Measurements from ENCODE around the gene CCL24.
"Not testable (repeated sequence)": the region's sequence is repeated elsewhere in the genome, so short reads cannot be mapped to it uniquely, and the experiment has no call there.

Gene CCL24, protein sequence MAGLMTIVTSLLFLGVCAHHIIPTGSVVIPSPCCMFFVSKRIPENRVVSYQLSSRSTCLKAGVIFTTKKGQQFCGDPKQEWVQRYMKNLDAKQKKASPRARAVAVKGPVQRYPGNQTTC

DNA sequence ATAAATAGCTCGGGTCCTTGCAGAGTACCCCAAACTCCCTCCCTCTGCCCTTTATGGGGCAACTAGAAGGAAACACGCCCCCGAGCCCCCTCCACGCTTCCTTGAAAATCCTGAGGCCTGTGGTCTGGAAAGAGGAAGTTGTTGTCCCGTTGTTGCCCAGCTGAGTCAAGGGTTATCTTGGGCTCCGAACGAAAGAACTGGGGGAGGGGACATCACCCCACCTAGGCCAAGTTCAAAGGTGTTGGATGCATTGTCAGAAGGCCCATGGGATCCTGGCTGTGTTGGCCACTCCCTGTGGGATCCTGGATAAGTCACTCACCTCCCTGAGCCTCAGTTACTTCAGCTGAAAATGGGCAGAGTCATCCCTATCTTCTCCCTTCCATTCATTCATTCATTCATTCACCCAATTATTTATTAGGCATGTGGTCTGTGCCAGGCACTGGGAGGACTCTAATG is at the start of gene CCL24:
Gene CCL24 (minus strand): TSS at position 26 of the 456 bp plus-strand sequence. CDS start 91 bp downstream, outside the sequence.
- ATAC-seq = no peak

DNA sequence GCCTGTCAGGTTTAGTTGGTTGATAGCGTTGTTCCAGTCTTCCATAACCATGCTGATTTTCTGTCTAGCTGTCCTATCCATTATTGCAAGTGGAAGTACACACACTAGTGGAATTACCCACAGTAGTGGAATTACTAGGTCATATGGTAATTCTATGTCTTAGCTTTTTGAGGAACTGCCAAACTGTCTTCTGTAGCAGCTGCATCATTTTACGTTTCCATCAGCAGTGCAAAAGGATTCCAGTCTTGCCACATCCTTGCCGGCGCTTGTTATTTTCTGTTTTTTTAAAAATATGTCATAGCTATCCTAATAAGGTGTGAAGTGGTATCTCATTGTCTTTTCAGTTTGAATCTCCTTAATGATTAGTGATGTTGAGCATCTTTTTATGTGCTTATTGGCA is 48.0 kb upstream of the CCL24 start:
- ATAC-seq = no peak

DNA sequence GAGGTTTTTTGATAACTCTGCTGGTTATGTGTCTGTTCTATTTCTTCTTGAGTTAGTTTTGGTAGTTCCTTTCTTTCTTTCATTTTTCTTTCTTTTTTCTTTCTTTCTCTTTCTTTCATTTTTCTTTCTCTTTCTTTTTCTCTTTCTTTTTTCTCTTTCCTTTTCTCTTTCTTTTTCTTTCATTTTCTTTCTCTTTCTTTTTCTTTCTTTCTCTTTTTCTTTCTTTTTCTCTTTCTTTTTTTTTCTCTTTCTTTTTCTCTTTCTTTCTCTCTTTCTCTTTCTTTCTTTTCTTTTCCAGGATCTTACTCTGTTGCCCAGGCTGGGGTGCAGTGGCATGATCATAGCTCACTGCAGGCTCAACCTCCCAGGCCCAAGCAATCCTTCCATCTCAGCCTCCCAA is 44.8 kb upstream of the CCL24 start:
- ATAC-seq = no peak

DNA sequence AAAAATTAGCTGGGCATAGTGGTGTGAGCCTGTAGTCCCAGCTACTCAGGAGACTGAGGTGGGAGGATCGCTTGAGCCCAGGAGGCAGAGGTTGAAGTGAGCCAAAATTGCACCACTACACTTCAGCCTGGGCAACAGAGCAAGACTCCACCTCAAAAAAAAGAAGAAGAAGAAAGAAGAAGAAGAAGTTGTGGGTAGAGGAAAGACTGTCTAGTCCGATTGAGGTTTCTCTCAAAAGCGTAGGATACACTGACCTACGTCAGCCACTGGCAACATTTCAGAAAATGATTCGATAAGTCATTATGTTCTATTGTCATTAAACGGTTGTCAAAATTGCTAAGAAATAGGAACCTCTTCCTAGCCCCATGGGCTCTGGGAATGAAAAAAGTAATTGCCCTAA is 42.9 kb upstream of the CCL24 start:
- ATAC-seq = no peak

DNA sequence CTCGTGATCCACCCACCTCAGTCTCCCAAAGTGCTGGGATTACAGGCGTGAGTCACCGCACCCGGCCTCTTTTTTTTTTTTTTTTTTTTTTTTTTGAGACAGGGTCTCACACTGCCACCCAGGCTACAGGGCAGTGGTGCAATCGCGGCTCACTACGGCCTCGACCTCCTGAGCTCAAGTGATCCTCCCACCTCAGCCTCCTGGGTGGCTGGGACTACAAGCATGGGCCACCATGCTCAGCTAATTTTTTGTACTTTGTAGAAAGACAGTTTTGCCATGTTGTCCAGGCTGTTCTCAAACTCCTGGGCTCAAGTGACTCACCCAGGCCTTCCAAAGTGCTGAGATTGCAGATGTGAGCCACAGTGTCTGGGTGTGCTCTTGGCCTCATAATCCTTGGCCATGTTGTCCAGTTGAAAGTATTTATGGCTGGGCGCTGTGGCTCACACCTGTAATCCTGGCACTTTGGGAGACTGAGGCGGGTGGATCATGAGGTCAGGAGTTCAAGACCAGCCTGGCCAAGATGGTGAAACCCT is 41.3 kb upstream of the CCL24 start:
- ATAC-seq = not testable (repeated sequence)

DNA sequence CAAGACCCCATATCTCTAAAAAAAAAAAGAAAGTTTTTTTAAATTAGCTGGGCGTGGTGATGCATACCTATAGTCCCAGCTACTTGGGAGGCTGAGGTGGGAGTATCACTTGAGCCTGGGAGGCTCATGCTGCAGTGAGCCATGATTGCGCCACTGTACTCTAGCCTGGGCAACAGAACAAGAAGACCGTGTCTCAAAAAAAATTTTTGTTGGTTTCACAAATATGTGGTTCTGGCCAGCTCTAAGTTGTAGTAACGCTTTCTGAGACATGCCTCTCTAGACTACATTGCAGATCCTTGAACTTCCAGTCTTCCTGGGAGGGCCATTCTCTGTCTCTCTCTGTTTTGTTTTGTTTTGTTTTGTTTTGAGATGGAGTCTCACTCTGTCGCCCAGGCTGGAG is 40.6 kb upstream of the CCL24 start:
- ATAC-seq = no peak

DNA sequence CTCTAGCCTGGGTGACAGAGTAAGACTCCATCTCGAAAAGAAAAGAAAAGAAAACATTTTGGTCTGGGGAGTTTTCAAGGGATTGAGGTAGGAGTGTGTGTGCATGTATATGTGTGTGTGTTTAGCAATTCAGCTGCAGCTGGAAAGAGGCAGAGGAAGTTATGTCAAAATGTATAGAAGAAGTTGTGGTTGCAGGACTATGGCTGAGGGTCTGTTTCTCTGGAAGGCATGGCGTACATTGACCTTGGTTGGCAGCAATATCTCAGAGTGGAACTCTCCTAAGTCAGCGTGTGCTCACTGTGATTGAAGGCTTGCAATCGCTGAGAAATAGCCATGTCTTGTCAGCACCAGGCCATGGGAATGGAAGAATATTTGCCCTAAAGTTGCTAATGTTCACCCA is 36.6 kb upstream of the CCL24 start:
- no peak for ATAC-seq

DNA sequence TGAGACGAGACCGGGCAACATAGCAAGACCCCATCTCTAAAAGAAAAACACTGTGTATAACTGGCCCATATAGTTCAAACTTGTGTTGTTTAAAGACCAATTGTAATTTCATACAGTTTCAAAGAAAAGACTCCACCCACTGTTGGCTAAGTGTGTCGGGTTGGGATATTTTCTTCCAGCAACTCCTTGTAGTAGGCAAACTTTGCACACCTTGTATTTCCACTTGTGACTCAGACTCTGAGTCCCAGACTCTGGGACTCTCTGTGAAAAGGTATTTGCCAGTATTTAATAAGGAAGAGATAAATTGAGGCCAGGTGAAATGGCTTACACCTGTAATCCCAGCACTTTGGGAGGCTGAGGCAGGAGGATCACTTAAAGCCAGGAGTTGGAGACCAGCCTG is 36.0 kb upstream of the CCL24 start:
- ATAC-seq = no peak

DNA sequence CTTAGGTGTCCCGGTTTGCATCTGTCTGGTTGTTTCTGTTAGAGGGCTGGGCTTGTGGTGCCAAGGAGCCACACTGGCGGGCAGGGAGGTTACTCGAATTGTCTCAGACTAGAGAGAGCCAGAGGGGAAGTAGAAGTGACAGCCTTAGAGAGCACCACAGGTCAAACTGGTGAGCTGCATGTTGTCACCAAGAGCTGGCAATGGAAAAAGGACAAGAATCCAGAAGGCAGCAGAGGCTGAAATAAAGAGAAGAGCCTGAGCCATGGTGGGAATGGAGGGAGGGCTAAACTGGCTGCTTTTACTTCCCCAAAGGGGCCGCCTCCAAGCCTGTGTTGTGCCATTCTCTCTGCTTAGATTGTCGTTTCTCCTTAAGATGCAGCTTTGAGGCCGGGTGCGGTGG is 34.1 kb upstream of the CCL24 start:
- no peak for ATAC-seq

DNA sequence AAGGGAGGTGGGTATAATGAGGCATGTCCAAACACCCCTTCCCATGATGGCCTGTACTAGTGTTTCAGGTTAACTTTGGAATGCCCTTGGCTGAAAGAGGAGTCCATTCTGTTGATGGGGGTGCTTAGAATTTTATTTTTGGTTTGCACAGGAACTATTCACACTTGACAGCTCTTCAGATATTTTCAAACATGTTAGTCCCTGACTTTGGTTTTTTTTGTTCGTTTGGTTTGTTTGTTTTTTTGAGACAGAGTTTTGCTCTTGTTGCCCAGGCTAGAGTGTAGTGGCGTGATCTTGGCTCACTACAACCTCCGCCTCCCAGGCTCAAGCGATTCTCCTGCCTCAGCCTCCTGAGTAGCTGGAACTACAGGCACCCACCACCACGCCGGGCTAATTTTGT is 31.5 kb upstream of the CCL24 start:
- not testable (repeated sequence) for ATAC-seq

DNA sequence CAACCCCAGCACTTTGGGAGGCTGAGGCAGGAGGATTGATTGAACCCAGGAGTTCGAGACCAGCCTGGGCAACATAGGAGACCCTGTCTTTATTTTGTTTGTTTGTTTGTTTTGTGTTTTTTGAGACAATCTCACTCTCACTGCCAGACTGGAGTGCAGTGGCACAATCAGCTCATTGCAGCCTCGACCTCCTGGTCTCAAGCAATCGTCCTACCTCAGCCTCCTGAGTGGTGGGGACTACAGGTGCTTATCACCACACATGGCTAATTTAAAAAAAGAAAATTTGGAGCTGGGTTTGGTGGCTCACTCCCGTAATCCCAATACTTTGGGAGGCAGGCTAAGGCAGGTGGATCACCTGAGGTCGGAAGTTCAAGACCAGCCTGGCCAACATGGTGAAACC is 30.6 kb upstream of the CCL24 start:
- ATAC-seq = no peak

DNA sequence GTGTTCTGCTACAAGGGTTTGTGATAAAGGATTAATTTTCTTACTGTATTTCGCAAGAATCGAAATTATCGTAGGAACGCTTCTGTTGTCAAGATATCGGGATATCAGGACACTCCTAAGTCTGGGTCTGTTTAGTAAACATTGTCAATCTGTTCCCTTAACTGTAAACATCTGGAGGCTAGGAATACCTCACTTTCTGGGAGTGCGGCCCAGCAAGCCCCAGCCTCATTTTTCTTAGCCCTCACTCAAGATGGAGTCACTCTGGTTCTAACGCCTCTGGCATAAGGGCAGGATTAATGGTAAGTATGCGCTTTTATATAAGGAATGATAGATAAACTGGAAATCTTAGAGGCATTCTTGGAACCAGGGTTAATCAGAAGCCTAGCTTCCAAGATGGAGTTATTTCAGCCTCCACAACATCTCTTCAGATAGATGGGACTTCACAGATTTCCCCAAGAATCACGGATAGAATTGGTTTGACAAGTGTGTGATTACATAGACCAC is 30.1 kb upstream of the CCL24 start:
- no peak for ATAC-seq

DNA sequence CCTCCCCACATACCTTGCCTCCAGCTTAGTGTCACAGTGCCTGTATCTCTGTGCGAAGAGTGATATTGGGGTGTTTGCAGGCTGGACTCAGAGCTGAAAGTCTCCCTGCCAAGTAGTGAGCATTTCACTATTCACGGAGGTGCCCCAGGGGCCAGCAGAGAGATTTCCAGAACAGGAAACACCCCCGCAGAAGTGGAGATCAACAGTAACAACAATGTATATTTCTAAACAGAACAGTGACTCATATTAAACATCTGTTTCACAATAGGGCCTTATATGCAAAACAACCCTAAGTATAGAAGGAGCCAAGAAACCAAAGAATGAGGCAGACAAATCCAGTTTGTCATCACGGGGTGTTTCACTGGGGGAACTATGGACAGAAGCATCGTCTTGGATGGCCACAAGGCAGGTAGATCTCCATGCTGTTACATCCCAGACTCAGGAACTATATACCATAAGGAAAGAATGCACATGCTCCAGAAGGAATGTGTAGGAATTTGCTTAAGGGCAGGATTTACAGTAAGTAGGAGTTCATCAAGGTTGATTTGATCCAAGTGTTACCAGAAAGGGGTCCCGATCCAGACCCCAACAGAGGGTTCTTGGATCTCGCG is 29.3 kb upstream of the CCL24 start:
- ATAC-seq = peak; percentile 92 to 94

DNA sequence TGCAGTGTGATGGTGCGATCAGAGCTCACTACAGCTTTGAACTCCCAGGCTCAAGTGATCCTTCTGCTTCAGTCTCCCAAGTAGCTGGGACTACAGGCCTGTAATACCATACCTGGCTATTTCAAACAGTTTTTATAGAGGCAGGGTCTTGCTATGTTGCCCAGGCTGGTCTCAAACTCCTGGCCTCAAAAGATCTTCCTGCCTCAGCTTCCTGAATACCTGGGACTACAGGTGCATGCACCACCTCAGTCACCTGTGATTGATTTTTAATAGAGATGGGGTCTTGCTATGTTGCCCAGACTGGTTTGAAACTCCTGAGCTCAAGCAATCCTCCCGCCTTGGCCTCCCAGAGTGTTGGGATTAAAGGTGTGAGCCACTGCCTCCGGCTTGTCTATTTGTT is 26.4 kb upstream of the CCL24 start:
- ATAC-seq = no peak

DNA sequence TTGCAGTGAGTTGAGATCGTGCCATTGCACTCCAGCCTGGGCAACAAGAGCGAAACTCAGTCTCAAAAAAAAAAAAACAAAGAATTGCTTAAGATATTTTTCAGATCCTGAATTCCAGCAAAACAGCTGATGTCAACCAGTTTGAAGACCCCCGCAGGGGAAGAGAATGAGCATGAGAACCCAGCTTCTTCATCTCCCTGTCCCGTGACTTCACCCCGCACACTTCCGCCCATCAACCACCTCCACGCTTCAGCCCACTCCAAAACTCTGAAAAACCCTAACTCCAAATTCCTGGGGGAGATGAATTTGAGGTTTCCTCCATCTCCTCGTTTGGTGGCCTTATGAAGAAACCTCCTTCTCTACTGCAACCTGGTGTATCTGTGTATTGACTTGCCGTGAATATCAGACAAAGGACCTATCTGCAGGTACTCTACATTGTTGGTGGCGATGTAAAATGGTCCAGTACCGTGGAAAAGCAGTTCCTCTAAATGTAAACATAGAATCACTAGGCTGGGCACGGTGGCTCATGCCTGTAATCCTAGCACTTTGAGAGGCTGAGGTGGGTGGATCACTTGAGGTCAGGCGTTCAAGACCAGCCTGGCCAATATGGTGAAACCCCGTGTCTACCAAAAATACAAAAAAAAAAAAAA is 24.8 kb upstream of the CCL24 start:
- not testable (repeated sequence) for ATAC-seq

DNA sequence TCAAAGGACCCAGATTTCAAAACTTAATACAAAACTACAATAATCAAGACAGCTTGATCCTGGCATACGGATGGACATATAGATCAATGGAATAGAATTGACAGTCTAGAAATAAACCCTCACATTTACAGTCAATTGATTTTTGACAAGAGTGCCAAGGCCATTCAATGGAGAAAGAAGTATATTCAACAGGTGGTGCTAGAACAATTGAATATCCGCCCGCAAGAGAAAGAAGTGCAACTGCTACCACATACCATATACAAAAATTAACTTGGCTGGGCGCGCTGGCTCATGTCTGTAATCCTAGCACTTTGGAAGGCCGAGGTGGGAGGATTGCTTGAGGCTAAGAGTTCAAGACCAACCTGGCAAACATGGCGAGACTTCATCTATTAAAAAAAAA is 23.2 kb upstream of the CCL24 start:
- ATAC-seq = no peak

DNA sequence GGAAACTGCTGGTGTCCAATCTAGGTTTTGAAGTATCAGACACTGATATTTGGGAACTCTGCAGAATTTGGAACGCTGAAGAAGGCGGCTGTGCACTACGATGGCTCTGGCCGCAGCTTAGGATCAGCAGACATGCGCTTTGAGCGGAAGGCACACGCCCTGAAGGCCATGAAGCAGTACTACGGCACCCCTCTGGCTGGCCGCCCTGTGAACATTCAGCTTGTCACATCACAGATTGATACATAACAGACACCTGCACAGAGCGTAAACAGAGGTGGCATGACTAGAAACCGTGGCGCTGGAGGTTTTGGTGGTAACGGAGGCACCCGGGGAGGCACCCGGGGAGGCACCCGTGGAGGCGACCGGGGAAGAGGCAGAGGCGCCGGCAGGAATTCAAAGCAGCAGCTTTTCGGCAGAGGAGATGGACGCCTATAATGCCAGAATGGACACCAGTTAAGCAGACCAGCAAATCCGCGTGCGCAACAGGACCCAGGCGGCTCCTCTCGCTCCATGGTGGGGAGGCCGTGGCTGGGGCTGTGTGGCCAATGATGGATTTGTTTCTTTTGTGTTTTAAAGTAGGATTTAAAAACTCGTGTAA is 22.2 kb upstream of the CCL24 start:
- ATAC-seq = no peak

DNA sequence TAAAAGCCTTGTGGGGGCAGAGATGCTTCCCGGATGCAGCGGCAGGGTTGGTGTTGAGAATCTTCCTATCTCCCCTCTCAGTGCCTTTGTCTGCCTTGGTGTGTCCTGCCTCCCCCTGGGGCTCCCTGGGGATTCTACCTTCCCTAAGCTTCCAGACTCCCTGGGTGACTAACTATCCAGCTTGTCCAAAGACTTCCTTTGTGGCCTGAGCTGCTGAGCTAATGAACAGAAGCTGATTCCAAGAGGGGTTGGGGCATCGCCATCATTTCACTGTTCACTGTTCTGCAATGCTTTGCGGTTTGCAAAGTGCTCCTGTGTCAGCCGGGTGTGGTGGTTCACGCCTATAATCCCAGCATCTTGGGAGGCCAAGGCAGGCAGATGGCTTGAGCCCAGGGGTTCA is 20.1 kb upstream of the CCL24 start:
- not testable (repeated sequence) for ATAC-seq

DNA sequence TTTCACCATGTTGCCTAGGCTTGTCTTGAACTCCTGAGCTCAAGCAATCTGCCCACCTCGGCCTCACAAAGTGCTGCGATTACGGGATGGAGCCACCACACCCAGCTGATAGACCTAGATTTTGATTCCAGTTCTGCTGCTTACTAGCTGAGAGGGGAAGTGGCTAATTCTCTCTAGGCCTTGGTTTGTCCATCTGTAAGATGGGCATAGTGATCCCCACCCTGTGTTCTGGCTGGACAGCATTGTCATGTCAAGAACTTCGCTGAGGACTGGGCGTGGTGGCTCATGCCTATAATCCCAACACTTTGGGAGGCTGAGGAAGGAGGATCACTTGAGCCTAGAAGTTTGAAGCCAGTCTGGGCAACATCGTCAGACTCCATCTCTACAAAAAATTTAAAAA is 17.4 kb upstream of the CCL24 start:
- ATAC-seq = no peak

DNA sequence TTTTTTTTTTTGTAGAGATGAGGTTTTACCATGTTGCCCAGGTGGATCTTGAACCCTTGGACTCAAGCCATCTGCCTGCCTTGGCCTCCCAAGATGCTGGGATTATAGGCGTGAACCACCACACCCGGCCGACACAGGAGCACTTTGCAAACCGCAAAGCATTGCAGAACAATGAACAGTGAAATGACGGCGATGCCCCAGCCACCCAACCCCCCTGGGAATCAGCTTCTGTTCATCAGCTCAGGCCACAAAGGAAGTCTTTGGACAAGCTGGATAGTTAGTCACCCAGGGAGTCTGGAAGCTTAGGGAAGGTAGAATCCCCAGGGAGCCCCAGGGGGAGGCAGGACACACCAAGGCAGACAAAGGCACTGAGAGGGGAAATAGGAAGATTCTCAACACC is 16.1 kb upstream of the CCL24 start:
- ATAC-seq = not testable (repeated sequence)

DNA sequence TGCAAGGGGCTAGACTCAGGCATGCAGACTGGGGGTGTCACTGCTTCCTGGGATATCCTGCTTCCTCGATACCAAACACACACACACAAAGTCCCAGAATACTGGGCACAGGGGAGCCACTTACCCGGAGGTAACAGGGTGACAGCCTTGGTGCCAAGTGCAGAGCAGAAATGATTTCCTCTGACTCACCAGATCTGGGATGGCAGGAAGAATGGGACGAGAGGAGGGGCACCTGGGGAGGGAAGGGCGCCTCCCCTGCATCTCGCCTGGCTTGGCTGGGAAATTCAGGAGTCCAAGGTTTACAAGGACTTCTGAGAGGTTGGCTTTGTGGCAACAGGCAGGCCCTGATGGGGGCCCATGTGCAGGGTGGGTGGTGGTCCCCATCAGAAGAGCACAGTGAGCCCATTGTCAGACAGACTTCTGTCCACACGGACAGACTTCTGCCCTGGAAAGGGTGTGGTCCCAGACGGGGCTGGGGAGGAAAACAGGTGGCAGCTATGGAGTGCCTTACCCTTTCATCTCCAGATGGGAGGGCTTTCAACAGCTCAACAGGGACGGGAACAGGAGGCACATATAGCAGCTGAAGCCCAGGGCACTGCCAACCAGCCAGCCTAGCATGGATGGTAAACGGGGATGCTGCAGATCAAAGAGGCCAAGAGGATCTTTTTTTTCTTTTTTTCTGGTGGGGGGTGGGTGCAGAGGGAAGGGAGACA is 9.7 kb upstream of the CCL24 start:
- ATAC-seq = no peak

DNA sequence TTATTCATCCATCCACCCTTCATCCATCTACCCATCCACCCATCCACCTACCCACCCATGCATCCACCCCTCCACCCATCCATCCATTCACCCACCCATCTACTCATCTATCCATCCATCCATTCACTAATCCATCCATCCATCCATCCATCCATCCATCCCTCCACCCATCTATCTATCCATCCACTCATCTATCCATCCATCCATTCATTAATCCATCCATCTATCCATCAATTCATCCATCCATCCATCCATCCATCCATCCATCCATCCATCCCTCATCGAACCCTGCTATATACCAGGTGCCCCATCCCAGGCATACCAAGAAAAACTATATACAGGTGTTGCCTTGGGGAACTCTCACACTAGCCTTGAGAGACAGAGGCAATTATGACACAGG is 7.1 kb upstream of the CCL24 start:
- no peak for ATAC-seq

DNA sequence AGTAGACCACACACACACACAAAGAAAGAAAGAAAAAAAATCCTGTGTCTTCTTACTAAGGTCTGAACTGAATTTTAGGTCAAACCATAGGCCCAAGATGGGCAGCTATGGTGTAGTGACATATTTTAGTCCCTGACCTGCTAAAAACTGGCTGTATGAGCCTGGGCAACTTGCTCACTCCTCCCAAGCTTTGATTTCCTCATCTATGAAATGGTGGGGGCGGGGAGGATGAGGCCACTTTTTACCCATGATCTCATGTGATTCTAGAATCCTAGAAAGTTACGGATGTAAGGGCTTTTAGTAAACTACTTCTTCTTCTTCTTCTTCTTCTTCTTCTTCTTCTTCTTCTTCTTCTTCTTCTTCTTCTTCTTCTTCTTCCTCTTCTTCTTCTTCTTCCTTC is 6.1 kb upstream of the CCL24 start:
- ATAC-seq = no peak

Data from activated CD4-positive, CD25-positive, alpha-beta regulatory T cell treated with anti-CD3 and anti-CD28 coated beads, Interleukin-2, amount 50 U/mL, for 24 hours (primary cell).